ENCODE measurements around the gene ADAD2. TPM values are rescaled to one million over a fixed set of nuclear protein-coding genes. Genes with fewer than 3 reads are reported as not detected.

ADAD2 gene
- total RNA-seq: under 1 TPM in 1 of 2 donors, not detected in 1; 0.14 TPM
- long read RNA-seq: 0 reads

GRCh38 chr16:84190731-84191388 is at the start of gene ADAD2:
TSS of gene ADAD2 (plus strand) at chr16:84191157. CDS start at chr16:84191231, 74 bp downstream.
- intact Hi-C loops (cut with DNase I, micrococcal nuclease): no loop called here
- ATAC-seq (no peak), DNase-seq (no peak)

GRCh38 chr16:84143081-84143480 is 47.9 kb upstream of the ADAD2 start:
- DNase-seq: no peak
- intact Hi-C loops (cut with DNase I, micrococcal nuclease): no loop called here
- ATAC-seq: no peak

- ATAC-seq: no peak
- no peak for DNase-seq
- intact Hi-C loops (cut with DNase I, micrococcal nuclease): no loop called here
These were observed 47.2 kb upstream of the ADAD2 start for GRCh38 chr16:84143784-84144199.

- peak; percentile 39 to 53 for DNase-seq
These were observed 46.6 kb upstream of the ADAD2 start for GRCh38 chr16:84144209-84144858.

GRCh38 chr16:84144859-84145639 is 45.9 kb upstream of the ADAD2 start, which contains the start of the genes DNAAF1 and HSDL1:
TSS of gene DNAAF1 (plus strand) at chr16:84145308. CDS start at chr16:84145441, 133 bp downstream.
TSS of gene HSDL1 (minus strand) at chr16:84145177. CDS start at chr16:84131321, 13,856 bp downstream.
- peak; percentile 83 to 91 for DNase-seq
- intact Hi-C loops (cut with DNase I, micrococcal nuclease): no loop called here
- peak; percentile 97 for ATAC-seq

More at GRCh38 chr16:84144209-84144858, 46.6 kb upstream of the ADAD2 start:
- intact Hi-C loops (cut with DNase I, micrococcal nuclease): no loop called here
- peak; percentile 59 for ATAC-seq

- no peak for ATAC-seq
- intact Hi-C loops (cut with DNase I, micrococcal nuclease): no loop called here
- DNase-seq: no peak
These were observed 40.0 kb upstream of the ADAD2 start for GRCh38 chr16:84150926-84151325.

- no peak for ATAC-seq
- DNase-seq: no peak
- intact Hi-C loops (cut with DNase I, micrococcal nuclease): no loop called here
These were observed 37.2 kb upstream of the ADAD2 start for GRCh38 chr16:84153660-84154214.

- intact Hi-C loops (cut with DNase I, micrococcal nuclease): no loop called here
- no peak for ATAC-seq
These were observed 35.7 kb upstream of the ADAD2 start for GRCh38 chr16:84155226-84155625.

GRCh38 chr16:84155771-84156170 is 35.2 kb upstream of the ADAD2 start:
- DNase-seq (no peak), ATAC-seq (no peak)
- intact Hi-C loops (cut with DNase I, micrococcal nuclease): no loop called here

More at GRCh38 chr16:84155226-84155625, 35.7 kb upstream of the ADAD2 start:
- DNase-seq: no peak

- ATAC-seq: no peak
- intact Hi-C loops (cut with DNase I, micrococcal nuclease): no loop called here
- DNase-seq: no peak
These were observed 34.6 kb upstream of the ADAD2 start for GRCh38 chr16:84156342-84156784.

- no peak for ATAC-seq
- intact Hi-C loops (cut with DNase I, micrococcal nuclease): no loop called here
- no peak for DNase-seq
These were observed 31.9 kb upstream of the ADAD2 start for GRCh38 chr16:84159007-84159406.

GRCh38 chr16:84159800-84160199 is 31.2 kb upstream of the ADAD2 start:
- intact Hi-C loops (cut with DNase I, micrococcal nuclease): no loop called here
- DNase-seq: no peak
- no peak for ATAC-seq

GRCh38 chr16:84161037-84161436 is 29.9 kb upstream of the ADAD2 start:
- no peak for DNase-seq
- no peak for ATAC-seq
- intact Hi-C loops (cut with DNase I, micrococcal nuclease): no loop called here

GRCh38 chr16:84161801-84162200 is 29.2 kb upstream of the ADAD2 start:
- intact Hi-C loops (cut with DNase I, micrococcal nuclease): no loop called here
- ATAC-seq: no peak
- no peak for DNase-seq

GRCh38 chr16:84165746-84166145 is 25.2 kb upstream of the ADAD2 start:
- intact Hi-C loops (cut with DNase I, micrococcal nuclease): no loop called here
- no peak for DNase-seq
- ATAC-seq: no peak

- no peak for DNase-seq
- intact Hi-C loops (cut with DNase I, micrococcal nuclease): no loop called here
- no peak for ATAC-seq
These were observed 23.9 kb upstream of the ADAD2 start for GRCh38 chr16:84166796-84167695.

GRCh38 chr16:84169765-84170310 is 21.1 kb upstream of the ADAD2 start:
- no peak for DNase-seq
- no peak for ATAC-seq
- intact Hi-C loops (cut with DNase I, micrococcal nuclease): no loop called here

- DNase-seq (no peak), ATAC-seq (no peak)
- intact Hi-C loops (cut with DNase I, micrococcal nuclease): no loop called here
These were observed 16.6 kb upstream of the ADAD2 start for GRCh38 chr16:84174396-84174795.
